ENCODE results near the gene MCF2L.

MCF2L gene

DNA sequence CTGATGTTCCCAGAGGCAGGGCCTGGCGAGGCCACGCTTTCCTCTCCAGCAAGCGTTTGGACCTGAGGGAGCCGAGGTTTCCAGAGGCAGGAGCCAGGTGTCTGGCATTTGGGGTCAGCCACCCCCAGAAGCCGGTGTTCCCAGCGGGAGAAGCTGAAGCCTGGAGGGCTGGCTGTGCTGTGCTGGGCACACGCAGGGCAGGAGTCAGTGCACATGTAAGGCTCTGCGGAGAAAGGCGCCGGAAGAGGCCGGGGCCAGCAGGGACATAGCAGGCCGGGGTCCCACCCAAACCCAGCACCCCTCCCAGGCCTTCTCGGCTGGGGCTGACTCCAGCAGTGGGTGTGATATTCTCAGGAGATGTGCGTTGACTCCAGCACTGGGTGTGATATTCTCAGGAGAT lies 31.6 kb downstream of the MCF2L start:
- DNase-seq, result no peak

DNA sequence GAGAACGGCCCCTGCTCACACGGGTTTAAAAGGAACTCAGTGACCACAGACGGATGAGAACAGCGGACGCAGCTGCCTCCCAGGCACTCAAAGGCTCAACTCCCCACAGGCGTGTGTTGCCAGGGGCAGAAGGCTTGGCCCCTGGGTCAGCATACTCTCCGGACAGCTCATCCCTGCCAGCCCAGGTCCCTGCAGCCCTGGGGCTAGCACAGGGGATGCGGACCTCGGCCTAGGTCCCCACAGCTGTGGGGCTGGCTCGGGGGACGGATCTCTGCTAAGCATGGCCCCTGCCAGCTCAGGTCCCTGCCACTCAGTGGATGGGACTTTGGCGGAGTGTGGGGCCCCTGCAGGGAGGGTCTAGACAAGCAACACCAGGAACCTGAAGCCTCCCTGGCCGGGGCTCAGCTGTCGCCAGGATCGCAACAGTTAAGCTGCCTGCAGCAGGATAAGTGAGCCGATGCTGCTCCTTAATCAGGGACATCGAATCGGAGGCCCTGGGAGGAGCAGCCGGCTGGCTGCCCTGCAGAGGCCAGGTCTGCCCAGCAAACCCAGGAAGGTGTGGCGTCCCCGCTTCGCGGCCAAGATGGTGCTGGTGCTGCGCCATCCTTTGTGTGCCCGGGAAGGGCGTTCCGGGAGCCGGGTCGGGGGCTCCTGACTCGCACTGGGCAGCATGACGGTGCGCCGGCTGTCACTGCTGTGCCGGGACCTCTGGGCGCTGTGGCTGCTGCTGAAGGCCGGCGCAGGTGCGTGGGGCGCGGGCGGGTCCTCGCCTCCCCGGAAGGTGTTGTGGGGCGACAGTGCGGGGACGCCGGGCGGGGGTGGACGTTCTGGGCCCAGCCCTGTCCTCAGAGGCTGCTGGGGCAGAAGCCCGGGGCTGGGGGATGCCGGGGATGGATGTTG lies 32.5 kb downstream of the MCF2L start:
- DNase-seq, result no peak

DNA sequence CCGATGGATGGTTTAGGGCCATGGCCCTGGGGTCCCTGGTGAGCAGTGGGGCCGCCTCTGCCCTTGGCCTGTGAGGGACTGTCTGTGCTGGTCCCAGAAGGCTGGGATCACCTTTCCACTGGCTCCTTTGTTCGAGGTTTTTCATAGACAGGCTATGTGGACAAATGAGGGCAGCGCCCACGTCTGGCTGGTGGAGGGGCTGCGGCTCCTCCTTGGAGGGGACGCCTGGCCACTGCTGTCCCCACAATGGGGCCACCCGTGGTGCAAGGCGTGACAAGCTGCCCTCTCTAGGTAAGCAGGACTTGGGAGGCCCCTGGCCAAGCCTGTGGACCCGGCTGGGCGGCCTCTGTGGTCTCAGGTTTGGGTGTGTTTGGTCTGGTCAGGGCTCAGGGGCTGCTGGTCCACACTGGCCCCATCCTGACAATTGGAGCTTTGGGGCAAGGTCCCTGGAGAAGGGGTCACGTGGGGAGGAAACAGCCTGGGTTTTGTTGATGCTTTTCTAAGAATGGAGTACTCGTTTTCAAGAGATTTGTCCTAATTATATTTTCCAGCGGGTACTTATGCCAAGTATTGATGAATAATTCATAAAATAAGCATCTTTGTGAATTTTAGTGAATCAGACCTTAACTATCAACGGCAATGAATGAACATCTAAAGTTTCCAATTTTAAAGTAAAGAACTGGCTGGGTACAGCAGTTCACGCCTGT lies 33.3 kb downstream of the MCF2L start:
- no peak for DNase-seq

DNA sequence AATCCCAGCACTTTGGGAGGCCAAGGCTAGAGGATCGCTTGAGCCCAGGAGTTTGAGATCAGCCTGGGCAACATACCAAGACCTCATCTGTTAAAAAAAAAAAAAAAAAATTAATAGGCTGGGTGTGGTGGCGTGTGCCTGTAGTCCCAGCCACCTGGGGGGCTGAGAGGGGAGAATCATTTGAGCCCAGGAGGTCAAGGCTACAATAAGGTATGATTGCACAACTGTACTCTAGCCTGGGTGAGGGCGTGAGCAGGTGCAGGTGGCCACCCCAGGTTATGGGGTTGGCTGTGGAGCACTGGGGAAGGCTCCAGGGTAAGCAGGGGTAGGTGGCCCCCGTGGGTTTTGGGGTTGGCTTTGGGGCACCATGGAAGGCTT lies 33.9 kb downstream of the MCF2L start:
- no peak for DNase-seq

DNA sequence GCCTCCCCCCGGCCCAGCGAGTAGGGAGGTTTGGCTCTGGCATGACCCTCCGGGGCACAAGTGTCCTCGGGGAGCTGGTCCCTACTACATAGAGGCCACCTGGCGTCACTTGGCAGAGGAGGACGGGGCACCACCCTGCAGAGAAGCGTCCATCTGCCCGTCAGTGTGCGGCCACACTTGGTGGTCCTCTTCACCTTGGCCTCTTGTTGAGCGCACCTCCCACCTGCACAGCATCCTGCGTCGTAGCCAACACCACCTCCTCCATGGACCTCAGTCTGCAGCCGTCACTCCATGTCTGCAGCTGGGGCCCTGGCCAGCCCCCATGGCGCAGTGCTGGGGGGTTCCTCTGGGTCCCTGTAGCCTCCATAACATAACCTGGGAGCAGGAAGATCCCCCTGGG lies 35.1 kb downstream of the MCF2L start:
- DNase-seq, result no peak

DNA sequence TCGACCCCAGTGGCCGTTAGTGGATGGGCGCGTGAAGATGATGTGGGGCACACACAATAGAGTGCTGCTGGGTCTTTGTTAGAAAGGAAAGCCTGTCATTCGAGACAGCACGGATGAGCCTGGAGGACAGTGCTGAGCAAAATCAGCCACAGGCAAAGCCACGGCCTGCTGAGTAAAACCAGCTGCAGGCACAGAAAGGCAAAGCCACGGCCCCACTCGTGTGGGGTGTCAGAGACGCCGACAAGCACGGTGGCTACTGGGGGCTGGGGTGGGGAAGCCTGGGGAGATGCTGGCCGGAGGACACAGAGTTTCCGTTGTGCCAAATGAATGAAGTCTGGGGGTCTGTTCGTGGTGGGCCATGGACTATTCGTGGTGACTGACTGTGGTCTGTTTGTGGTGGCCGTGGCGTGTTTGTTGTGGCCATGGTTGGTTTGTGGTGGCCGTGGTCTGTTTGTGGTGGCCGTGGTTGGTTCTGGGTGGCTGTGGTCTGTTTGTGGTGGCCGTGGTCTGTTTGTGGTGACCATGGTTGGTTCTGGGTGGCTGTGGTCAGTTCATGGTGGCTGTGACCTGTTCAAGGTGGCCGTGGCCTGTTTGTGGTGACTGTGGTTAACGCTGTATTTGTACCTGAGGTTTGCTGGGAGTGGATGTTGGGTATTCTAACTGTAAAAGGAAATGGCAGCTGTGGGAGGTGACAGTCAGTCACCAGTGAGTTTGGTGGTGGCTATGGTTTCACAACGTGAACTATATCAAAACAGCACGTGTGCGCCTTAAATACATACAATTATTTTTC lies 36.3 kb downstream of the MCF2L start:
- peak; percentile 39 for DNase-seq

DNA sequence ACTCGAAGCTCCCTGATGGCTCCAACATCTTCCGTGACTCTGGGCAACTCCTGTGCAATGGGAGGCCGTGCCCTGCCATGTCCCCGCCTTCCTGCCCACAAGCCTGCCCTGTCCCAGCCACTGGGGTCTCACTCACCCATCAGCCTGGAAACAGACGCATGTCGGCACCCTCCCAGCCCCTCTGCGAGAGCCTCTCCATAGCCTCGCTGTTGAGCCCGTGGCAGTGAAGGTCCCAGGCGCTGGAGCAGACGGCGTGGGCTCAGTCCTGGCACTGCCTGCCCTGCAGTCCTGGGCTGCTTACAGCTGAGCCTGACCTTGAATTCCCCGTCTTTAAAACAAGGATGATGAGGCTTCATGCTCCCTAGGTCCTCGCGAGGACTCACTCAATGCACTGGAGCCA lies 37.0 kb downstream of the MCF2L start:
- DNase-seq, result no peak

DNA sequence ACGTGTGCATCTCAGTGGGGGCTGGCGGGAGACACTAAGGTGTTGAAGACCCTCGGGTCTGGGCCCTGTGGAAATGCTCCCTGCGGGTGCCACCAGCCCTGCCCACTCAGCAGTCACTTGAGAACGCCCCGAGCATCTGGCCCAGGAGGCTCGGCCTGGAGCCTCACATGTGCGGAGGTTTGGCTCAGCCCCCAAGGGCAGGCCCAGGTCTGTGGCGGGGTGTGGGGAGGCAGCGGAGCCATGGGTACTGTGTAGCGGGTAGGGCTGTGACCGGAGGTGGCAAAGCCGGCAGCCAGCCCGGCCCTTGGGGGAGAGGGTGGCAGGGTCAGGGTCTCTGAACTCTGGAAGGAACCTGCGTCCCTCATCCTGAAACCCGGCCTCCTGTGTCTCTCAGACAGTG lies 37.6 kb downstream of the MCF2L start:
- no peak for DNase-seq

DNA sequence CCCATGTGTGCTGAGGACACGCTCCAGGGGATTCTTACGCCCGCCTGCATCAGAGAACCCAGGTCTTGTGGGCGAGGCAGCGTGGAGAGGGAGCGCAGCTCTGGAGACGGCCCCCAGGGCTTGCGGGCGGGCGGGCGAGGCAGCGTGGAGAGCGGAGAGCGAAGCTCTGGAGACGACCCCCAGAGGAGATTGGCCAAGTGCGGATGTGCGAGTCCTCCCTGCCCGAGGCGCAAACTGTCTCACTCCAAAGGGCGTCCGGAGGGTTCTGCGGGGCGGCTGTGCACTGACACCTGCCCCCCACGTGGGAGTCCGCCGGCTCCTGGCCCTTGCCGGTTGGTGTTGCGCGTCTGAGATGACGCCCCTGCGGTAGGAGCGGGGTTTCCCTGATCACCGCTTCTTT lies 39.8 kb downstream of the MCF2L start:
- DNase-seq, result no peak

DNA sequence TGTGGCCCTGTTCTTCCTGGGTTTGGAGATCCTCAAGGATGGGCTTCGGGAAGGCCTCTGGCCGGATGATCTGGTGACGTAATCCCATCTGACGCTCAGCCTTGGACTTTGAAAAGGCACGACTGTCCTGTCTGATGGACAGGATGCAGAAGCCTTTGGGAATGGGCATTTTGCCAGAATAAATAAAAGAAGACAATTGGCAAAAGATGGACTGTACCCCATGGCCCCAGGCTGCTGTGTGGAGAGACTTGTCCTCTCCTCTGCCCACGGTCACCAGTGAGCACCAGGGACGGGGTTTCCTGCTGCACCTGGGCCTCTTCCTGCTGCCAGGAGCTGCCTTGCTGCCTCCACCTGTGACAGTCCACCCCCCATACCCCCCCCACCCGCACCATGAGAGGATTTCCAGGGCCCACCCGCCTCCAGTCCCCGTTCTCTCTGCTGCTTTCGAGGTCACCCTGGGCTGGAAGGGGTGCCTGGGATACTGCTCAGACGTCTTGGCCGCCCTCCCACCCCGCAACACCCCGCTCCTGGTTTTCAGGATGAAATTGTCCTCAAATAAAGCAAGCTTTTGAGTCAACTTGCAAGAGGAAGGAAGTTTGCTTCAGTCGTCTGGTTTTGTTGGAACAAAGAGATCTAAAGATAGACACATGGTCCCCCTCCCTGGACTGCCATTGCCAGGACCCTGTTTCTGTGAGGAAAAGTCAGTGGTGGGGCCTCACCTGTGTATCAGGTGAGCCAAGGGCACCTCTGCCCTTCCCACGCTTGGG lies 40.9 kb downstream of the MCF2L start:
- DNase-seq, result no peak

DNA sequence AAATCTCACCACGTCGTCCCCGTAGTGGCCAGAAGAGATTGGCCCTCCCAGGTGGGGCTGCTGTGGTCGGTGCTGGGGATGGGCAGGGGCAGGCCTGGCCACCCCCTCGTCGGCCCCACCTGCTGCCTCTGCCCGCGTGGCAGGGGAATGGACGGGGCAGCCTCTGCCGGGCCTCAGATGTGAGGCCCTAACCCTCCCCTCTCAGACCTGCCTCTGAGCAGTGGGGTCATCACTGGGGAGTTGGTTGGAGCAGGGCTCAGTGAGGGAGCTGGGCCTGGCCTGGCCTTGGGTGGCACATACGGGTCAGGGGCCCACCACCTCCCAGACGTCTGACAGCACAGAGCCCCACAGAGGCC lies 41.5 kb downstream of the MCF2L start:
- DNase-seq, result no peak

DNA sequence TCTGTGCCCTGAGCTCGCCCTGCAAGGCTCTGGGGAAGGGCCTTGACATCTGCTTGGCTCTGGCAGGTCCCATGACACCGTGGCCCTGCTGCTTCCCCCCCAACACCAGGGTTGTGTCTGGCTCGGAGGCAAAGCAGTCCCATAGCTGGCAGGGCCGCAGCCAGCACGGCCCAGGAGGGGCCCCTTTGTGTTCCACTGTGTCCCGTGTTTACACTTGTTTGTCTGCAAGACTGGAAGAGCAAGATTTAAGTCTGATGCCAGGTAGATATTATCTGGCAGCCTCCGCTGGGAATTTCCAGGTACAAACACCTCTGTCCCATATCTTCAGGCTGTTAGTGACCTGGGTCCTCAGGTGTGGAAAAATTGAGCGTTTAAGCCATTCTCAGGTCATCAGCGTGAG lies 44.3 kb downstream of the MCF2L start:
- DNase-seq, result no peak

DNA sequence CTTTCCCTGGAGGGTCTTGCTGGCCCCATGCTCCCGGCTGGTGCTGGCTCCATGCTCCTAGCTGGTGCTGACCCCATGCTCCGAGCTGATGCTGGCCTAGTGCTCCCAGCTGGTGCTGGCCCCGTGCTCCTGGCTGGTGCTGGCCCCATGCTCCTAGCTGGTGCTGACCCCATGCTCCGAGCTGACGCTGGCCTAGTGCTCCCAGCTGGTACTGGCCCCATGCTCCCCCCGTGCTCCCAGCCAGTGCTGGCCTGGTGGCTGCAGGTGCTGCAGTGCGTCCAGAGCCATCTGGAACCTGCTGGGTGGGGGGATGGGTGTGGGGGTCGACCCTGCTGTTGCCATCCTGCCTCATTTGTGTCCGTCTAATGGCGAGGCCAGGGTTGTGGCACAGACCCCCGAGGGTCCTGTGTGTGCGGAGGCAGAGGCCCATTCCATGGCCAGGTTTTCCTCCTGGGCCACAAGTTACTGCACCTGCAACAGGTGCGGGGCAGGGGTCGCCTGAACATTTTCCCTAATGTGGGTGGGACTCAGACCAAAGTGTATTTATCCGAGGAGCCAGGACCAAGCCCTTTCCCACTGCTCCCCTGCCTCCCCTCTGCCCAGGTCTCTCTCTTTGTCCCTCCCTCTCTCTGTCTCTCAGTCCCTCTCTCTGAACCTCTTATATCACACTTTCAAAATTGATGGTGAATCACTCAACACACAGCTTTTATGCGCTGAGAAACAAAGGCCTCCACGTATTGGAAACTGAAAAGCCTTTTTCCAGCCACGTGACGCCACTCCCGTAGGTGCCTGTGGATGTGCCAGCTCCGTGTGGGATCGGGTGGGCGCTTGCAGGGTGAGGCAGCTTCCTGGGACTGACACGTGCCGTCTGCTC lies 45.1 kb downstream of the MCF2L start:
- no peak for DNase-seq

DNA sequence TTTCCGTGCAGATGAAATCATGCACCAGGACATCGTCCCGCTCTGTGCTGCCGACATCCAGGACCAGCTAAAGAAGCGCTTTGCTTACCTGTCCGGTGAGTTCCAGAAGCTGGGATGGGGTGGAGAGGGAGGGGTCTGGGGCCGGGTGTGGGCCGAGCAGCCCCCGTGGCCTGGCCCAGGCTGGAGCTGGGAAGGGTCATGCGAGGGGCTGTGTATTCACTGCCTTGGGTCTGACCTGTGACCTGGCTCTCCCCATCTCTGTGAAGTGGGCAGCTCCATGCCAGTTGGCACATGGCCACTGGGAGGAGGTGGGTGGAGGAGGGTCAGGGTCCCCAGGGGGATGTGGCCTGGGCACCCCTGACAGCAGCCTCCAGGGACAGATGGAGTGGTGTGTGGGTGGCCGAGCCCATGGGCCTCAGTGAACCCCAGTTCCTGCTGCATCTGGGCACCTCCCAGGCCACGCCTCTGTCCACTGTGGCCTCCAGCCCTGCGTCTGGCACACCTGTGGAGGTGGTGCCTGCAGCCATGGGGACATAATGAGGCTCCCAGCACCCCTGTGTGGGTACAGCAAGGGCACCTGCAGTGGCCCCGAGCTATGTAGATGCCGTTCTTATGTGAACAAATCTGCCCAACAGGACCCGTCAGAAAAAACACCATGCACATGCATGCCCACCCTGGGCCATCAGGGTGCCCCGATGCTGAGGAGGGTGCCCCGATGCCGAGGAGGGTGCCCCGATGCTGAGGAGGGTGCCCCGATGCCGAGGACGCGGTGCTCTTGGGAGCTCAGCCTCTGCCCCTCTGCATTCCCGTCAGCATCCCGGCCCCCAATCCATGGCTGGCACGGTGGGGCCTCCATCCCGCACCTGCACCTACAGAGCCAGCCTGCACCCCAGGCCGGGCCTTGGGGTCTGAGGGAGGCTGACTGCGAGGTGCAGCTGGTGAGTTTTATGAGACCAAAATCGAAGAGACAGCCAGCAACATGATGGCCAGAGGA lies 46.0 kb downstream of the MCF2L start:
- DNase-seq, result no peak

DNA sequence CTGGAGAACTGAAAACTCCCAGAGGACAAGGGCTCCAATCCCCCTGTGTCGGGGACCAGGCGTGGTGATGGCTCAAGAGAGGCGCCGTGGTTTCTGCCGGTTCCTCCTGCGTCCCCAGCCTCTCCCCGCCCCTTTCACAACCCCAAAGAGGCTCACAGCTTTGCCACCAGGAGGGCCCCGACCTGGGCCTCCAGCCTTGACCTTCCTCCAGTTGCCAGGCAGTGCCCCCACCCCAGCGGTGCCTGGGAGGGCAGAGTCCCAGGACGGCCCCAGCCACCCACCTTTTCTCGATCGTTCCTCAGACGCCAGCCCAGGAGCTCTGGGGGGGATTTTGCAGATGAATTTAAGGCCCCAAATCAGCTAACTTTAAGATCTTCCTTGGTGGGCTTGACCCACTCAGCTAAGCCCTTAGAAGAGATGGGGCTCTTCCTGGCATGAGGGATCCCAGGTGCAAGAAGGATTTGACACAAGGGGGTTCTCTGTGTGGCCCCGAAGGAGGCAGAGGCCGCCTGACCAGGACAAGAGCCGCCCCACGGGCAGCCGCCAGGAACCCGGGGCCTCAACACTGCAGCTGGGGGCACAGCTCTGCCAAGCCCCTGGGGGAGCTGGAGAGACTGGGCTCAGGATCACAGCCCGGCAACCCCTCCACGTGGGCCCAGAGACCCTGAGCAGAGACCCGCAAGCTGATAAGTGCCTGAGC lies 47.0 kb downstream of the MCF2L start:
- DNase-seq, result no peak

DNA sequence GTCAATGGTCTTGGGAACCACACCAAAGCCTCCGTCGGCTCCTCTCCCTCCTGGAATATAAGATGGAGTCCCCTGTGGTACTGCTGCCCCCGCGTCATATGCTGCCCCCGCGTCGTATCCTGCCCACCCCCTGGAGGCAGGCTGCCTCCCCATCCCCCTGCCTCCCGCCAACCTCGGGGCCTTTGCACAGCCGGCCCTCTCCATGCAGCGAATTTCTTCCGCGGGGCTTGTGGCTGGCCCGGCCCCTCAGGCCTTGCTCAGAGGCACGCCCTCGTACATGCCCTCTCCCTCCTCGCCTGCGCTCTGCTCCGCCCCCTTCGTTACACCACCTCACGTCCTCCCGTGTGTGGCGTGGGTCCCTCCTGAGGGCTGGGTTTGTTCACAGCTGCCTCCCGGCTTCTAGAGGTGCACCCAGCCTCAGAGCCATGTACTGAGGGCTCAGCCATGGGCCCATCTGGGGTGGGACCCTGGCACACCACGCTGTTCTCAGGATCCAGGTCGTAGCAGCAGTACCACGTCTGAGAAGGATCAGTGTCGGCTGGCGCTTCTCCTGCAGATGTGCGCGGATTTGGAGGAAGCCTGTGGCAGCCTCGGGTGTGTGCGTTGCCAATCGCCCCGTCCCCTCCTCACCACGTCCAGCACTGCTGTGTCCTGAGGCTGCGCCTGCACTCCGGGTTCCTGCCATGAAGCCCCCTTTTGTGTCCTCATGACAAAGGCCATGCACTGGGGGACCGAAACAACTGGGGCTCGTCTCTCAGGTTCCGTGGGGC lies 47.7 kb downstream of the MCF2L start:
- DNase-seq, result no peak

DNA sequence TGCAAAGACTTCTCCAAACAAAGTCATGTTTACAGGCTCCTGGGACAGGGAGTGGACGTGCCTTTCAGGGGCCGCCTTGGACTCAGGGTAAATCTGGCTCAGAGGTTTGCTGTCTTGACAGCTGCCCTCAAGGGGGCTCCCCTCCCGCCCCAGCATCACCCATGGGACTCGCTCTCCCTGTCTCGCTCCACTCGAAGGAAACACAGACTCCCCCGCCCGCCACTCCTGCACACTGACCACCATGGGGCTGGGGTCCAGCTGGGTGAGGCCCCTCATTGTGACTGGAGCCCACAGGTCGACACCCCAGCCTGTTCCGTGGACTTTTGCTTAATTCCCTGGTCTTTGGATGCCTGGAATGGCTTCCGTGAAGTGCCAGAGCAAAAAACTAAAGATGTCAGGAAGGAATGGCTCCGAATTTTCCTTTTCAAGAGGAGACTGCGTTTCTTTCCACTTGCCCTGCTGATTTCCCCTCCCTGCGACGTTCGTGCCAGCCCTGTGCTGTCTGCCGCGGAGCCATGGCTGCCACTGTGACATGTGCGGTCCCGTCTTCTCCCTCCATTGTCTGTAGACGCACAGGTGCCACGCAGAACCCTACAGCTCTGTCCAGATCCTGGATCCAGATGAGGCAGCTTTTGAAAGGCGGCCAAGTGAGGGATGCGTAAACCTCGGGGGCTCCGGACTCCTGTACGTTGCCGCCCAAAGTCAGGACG lies 48.6 kb downstream of the MCF2L start:
- DNase-seq, result no peak

DNA sequence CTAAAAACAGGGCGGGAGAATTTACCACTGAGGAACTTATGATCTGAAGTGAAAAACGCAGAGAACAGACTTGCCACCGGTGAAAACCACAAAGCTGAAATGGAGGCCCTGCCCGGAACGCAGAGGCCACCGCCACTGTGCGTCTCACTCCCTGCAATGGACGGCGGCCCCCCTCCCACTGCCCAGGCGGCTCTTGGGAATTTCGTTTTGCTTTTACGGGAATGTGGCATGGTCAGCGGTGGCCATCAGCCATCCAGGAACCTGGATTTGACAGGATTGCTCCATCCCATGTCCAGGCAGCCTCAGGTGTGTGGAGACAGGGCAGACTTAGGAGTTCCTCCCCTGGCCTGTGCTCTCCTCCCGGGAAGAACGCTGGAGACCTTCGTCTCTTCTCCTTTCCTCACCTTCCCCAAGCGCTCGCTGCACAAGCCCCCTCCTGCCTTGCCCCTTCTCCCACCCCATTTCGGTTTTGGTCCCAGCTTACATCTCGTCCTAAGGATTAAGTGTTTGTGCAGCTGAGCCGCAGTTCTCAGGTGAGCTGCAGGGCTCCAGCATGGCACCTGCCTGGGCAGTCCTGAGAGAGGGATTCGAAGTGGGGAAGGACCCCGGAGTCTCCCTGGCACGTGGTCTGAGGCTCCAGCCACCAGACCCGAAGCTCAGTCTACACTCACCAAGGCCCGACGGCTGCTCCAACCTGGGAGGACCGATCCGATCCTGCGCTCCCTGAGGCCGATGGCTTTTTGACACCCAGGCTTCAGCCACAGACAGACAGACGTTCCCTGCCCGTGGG lies 49.9 kb downstream of the MCF2L start:
- no peak for DNase-seq
